Stomach (tissue), 19 donors: ENCODE data around the gene B3GALT2. TPM values are rescaled to one million over a fixed set of nuclear protein-coding genes. Genes with fewer than 3 reads are reported as not detected.
A peak's percentile ranks its signal among the peaks of the same experiment; 100 is the strongest.
"Not testable (repeated sequence)": the region's sequence is repeated elsewhere in the genome, so short reads cannot be mapped to it uniquely, and the experiment has no call there.

Experiments
- DNase-seq, 2 donors: peaks; one replicate each; pipeline versions ENCODE4 v3.0.0 to v3.0.0-alpha.2; 2013 to 2019
- H3K27ac ChIP-seq, 5 donors: fragments of 200-600 bp in 4 of 5; sonication (generic) in 4 of 5; one replicate each; pipeline ENCODE4 v1.5.1; 2013 to 2019; ENCODE audit warnings: mild to moderate bottlenecking in 1 of 5, moderate library complexity in 1 of 5
- H3K27me3 ChIP-seq, 3 donors: fragments of 200-600 bp; sonication (generic); one replicate each; pipeline ENCODE4 v1.5.1; 2017 to 2019; ENCODE audit warnings: mixed run types in 1 of 3
- H3K36me3 ChIP-seq, 4 donors: fragments of 200-600 bp; sonication (generic); 1 replicate in 3 of 4; 2 replicates in 1 of 4; pipeline ENCODE4 v1.5.1; 2016 to 2019
- H3K4me1 ChIP-seq, 4 donors: fragments of 200-600 bp; sonication (generic); one replicate each; pipeline ENCODE4 v1.5.1; 2016 to 2019
- H3K4me3 ChIP-seq, 4 donors: fragments of 200-600 bp; sonication (generic) in 3 of 4; one replicate each; pipeline ENCODE4 v1.5.1; 2016 to 2019; ENCODE audit warnings: mild to moderate bottlenecking in 1 of 4
- H3K9me3 ChIP-seq, 4 donors: fragments of 200-600 bp; sonication (generic); one replicate each; pipeline ENCODE4 v1.5.1; 2016 to 2019
- CTCF ChIP-seq, 7 experiments: fragments of 450-650 bp in 4 of 7; fragments of 200-600 bp in 3 of 7; sonication (generic) in 3 of 7; IDR thresholded peaks; one replicate each; pipeline ENCODE4 v1.5.1; 2016 to 2019; ENCODE audit warnings: antibody characterized with exemption in 7 of 7, control low read depth in 2 of 7, mild to moderate bottlenecking in 1 of 7
- EP300 ChIP-seq: sonication (generic); formaldehyde crosslinking; IDR thresholded peaks from one replicate; pipeline ENCODE4 v1.6.1; 2017; ENCODE audit warnings: antibody characterized with exemption
- POLR2A ChIP-seq, 4 donors: fragments of 450-650 bp; IDR thresholded peaks; one replicate each; pipeline ENCODE4 v1.6.1; 2016; ENCODE audit warnings: antibody characterized with exemption in 4 of 4, control low read depth in 2 of 4, mild to moderate bottlenecking in 1 of 4, moderate library complexity in 1 of 4
- POLR2AphosphoS5 ChIP-seq, 3 donors: sonication (generic); formaldehyde crosslinking; IDR thresholded peaks; one replicate each; pipeline ENCODE4 v1.6.1; 2016; ENCODE audit warnings: antibody characterized with exemption in 3 of 3
- WGBS, 5 donors: extraction: QIAGEN DNeasy Blood & Tissue Kit in 3 of 5; methylation state at CpG; one replicate each; pipeline versions ENCODE4 v1.1.5 to v1.1.7; 2013 to 2018; 5-methylcytosine and 5-hydroxymethylcytosine counted together
- intact Hi-C: fragments of 100-400 bp; cut with DNase I; formaldehyde crosslinking; loops from one replicate; pipeline ENCODE4 v1.15.1; 2023; ENCODE audit warnings: low total_unique reads
- long read RNA-seq, 10 donors: transcript quantifications; one replicate each; lab custom pipeline, GENCODE V29; 2026
- polyA plus RNA-seq, 3 donors: library from polyadenylated mRNA; stranded (reverse); fragments of 200-250 nt; gene quantifications; one replicate each; pipeline ENCODE4 v1.2.3, GENCODE V29; 2013
- total RNA-seq, 5 donors: library from RNA; depleted of rRNA; stranded (reverse); fragments of >200 nt; gene quantifications; one replicate each; pipeline versions ENCODE4 v1.1.0 to v1.2.3, GENCODE V29; 2014 to 2016
- donor health status: healthy with polysubstance abuse.
- donor health status: Bipolar disorder and iron deficiency.
- donor health status: healthy.

Gene B3GALT2
- total RNA-seq (1 to 10 TPM in 1 of 5 donors, under 1 TPM in 3, not detected in 1; 0.14 to 3.1 (median 0.51) TPM), polyA plus RNA-seq (1 to 10 TPM in 1 of 3 donors, under 1 TPM in 2; 0.13 to 1.4 (median 0.37) TPM)
- long read RNA-seq, donor 1: 0 reads
- long read RNA-seq, donor 2: 0 reads
- long read RNA-seq, donor 3: 0 reads
- long read RNA-seq, donor 4, partial matches to known transcripts: 0 of 1 reads
- long read RNA-seq, donor 4, other reads (novel, unspliced or antisense): 0 of 1 reads
- long read RNA-seq, donor 5, partial matches to known transcripts: 0 of 2 reads
- long read RNA-seq, donor 5, other reads (novel, unspliced or antisense): 0 of 2 reads
- long read RNA-seq, donor 6: 0 reads
- long read RNA-seq, donor 7: 0 reads
- long read RNA-seq, donor 8: 0 reads
- long read RNA-seq, donor 9, partial matches to known transcripts: 40 of 50 reads
- long read RNA-seq, donor 9, other reads (novel, unspliced or antisense): 10 of 50 reads
- long read RNA-seq, donor 10: 0 reads

GRCh38 chr1:193185901-193186731, at the start of gene B3GALT2:
TSS of gene B3GALT2 (minus strand) at chr1:193186613. CDS start at chr1:193181562, 5,051 bp downstream.
- intact Hi-C loops: no loop called here
- peak in 1 of 2 donors; percentile 84 for DNase-seq
- Histone ChIP-seq H3K4me3 (peak within 1 kb of the TSS; percentile 25 to 40 (median 32)), H3K27ac (peak within 1 kb of the TSS; percentile 45 to 71 (median 61)), H3K27me3 (no peaks in the 10 kb centered on the region), H3K9me3 (no peaks in the 10 kb centered on the region), H3K4me1 (peaks cover 11 to 96% (median 54%) of the 10 kb centered on the region in 4 donors), H3K36me3 (no peaks in the 10 kb centered on the region)
- WGBS, 5 donors: 37 to 48% (median 38%) methylated on average over 13 of the region's 13 CpGs
- TF ChIP-seq POLR2AphosphoS5 (IDR thresholded peaks at IDR 0.05): peak in 1 of 3 donors; percentile 13
- TF ChIP-seq POLR2A (IDR thresholded peaks at IDR 0.05): no peak
- TF ChIP-seq CTCF (IDR thresholded peaks at IDR 0.05): no peak
- no peak for TF ChIP-seq EP300

- peak in 1 of 2 donors; percentile 21 for DNase-seq
- Histone ChIP-seq H3K27me3 (no peaks in the 10 kb centered on the region), H3K27ac (no peak overlapping the region), H3K4me1 (peaks cover 0 to 3% (median 0%) of the 10 kb centered on the region in 4 donors), H3K36me3 (peaks cover 0 to 51% (median 42%) of the 10 kb centered on the region in 4 donors), H3K4me3 (no peak overlapping the region), H3K9me3 (no peaks in the 10 kb centered on the region)
- TF ChIP-seq POLR2AphosphoS5 (IDR thresholded peaks at IDR 0.05) (no peak), CTCF (IDR thresholded peaks at IDR 0.05) (no peak), POLR2A (IDR thresholded peaks at IDR 0.05) (no peak), EP300 (no peak)
- intact Hi-C loops: no loop called here
- WGBS, 5 donors: 76 to 91% (median 80%) methylated on average over 1 of the region's 1 CpG
Measured at GRCh38 chr1:193234530-193234929, 48.1 kb upstream of the B3GALT2 start.

- H3K4me1 ChIP-seq, intact Hi-C loops, H3K27ac ChIP-seq, DNase-seq, H3K9me3 ChIP-seq, H3K4me3 ChIP-seq, H3K27me3 ChIP-seq: not testable (repeated sequence)
- peaks cover 0 to 22% (median 15%) of the 10 kb centered on the region in 4 donors for H3K36me3 ChIP-seq
Measured at GRCh38 chr1:193231146-193231545, 44.7 kb upstream of the B3GALT2 start.

- Histone ChIP-seq H3K36me3 (peaks cover 0 to 18% (median 10%) of the 10 kb centered on the region in 4 donors), H3K4me1 (peaks cover 0 to 7% (median 0%) of the 10 kb centered on the region in 4 donors), H3K4me3 (no peak overlapping the region), H3K27ac (no peak overlapping the region), H3K9me3 (no peaks in the 10 kb centered on the region), H3K27me3 (no peaks in the 10 kb centered on the region)
- WGBS, 5 donors: 81 to 88% (median 85%) methylated on average over 3 of the region's 3 CpGs
- DNase-seq: no peak
- no peak for TF ChIP-seq POLR2AphosphoS5 (IDR thresholded peaks at IDR 0.05)
- no peak for TF ChIP-seq EP300
- TF ChIP-seq POLR2A (IDR thresholded peaks at IDR 0.05): no peak
- TF ChIP-seq CTCF (IDR thresholded peaks at IDR 0.05): no peak
- intact Hi-C loops: no loop called here
Measured at GRCh38 chr1:193229136-193229535, 42.7 kb upstream of the B3GALT2 start.
